LNCAP (cell line): Measurements from ENCODE around the gene ABCA8.
A peak's percentile ranks its signal among the peaks of the same experiment; 100 is the strongest.

Source experiments
- TF ChIP-seq, protein P1 (sequence below): fragments of 450-650 bp; IDR thresholded peaks from 2 replicates; pipeline ENCODE4 v1.5.1; 2017; ENCODE audit warnings: mild to moderate bottlenecking

ABCA8 gene

DNA sequence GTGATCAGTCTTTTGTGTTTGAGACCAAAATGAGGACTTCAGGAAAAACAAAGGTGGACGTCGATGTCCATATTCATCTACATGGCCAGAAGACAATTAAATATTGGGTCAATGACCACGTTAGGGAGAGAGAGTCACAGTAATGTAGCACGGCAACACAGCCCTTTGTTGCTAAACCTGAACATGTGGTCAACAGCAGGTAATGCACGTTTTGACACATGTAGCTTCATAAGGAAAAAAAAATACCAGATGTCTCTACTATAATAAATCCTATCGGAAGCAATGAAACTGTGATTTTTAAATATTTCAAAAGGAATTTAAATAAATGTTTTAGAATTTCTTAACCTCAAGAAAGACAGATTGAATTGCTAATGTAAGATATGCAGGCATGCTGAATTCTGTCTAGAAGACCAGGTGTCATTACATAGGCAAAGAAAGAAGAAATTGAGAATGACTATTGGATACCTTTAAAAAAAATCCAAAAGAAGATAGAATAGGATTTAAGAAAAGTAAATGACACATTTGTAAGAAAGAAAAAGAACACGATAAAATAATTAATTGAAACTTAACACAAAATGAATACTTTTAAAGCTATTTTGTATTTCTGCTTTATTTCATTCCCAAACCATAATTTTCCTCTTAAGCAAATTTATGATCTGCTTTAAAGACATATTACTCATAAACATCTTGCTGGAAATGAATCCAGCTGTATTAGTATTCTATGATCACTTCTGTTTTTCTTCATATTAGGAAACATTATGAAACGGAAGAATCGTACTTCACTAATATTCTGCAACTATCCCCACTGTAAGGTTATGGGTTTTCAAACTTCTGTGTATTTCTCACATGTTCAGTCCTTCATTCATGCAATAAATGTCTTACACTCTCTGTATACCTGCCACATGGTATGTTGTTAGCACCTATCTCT is 30.1 kb downstream of the ABCA8 start:
- TF ChIP-seq, protein P1, sequence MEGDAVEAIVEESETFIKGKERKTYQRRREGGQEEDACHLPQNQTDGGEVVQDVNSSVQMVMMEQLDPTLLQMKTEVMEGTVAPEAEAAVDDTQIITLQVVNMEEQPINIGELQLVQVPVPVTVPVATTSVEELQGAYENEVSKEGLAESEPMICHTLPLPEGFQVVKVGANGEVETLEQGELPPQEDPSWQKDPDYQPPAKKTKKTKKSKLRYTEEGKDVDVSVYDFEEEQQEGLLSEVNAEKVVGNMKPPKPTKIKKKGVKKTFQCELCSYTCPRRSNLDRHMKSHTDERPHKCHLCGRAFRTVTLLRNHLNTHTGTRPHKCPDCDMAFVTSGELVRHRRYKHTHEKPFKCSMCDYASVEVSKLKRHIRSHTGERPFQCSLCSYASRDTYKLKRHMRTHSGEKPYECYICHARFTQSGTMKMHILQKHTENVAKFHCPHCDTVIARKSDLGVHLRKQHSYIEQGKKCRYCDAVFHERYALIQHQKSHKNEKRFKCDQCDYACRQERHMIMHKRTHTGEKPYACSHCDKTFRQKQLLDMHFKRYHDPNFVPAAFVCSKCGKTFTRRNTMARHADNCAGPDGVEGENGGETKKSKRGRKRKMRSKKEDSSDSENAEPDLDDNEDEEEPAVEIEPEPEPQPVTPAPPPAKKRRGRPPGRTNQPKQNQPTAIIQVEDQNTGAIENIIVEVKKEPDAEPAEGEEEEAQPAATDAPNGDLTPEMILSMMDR, result no peak

DNA sequence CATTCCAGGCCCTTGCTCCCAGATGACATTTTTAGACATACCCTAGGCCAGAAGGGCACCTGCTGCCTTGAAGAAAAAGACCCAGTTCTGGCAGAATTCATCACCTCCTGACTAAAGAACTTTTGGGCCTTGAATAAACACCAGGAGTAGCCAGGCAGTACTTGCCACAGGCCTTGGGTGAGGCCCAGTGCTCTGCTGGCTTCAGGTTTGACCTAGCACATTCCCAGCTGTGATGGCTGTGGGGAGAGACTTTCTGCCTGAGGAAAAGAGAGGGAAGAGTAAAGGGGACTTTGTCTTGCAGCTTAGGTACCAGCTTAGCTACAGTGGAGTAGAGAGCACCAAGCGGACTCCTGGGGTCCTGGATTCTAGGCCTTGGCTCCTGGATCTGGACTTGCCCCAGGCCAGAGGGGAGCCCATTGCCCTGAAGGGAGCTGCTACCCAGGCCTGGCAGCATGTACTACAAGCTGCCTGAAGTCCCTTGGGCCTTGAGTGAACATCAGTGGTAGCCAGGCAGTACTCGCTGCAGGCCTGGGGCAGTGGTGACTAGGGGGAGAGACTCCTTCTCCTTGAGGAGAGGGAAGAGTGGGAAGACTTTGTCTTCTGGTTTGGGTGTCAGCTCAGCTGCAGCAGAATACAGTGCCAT is 44.3 kb downstream of the ABCA8 start:
- TF ChIP-seq, protein P1, result no peak

DNA sequence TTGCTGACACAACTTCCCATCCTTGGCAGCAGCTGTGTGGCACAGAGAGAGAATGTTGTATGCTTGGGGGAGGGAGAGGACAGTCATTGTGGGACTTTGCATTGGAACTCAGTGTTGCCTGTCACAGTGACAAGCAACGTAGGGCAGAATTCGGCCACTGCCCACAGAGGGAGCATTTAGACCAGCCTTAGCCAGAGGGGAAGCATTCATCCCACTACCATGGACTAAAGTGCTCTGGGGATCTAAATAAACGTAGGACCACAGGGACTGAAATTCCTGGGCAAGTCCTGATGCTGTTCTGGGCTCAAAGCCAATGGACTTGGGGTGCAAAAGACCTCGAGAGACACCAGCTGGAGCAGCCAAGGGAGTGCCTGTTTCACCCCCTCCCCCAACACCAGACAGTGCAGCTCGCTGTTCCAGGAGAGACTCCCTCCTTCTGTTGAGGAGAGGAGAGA is 44.9 kb downstream of the ABCA8 start:
- TF ChIP-seq, protein P1, result no peak

DNA sequence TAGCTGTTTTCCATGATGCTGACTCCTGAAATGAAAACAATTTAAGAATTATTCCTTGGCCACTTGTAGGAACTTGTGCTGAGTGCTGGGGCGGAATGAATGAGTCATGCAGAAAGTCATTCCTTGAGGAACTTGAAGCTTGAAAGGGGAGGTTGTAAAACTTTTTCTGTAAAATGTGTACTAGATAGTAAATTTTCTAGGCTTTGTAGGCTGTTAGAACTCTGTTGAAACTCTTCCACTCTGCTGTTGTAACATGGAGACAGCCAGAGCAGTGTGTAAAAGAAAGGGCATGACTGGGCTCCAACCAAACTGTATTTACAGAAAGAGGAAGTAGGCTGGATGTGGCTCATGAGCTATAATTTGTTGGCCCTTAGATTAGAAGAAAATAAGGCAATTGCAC is 46.1 kb downstream of the ABCA8 start:
- TF ChIP-seq, protein P1, result no peak

DNA sequence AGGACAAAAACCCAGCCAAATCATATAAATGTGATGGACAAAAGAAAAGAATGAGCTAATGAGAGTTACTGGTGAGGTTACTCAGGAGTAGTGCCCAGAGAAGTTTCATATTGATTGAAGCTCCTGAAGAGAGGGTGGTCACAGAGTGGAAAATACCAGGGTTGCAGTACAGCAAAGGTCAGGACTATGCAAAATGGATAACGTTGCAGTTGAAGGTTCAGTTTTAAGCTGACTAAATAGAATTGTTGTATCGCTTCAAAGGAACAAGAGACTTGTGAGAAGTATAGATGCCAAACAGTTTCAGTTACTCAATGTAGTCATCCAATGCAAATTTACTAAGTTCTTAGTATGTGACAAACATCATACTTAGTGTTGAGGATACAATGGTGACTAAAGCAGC is 47.1 kb downstream of the ABCA8 start:
- TF ChIP-seq, protein P1, result no peak

DNA sequence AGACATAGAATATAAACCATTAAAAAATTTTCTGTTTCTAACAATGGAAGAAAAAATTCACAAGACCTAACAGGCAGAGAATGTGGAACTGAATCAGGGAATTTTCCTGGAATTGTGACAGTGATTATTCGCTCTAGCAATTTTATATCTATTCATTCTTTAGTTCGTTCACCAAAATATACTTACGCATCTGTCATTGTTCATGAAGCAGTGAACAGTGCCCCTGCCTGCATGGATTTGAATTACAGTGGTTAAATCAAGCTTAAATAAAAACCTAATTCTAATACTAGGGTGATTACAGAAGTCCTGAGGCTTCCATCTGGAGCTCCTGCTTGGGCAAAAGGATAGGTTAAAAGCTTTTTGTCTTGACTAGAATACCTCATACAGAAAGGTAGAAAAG is 48.6 kb downstream of the ABCA8 start:
- TF ChIP-seq, protein P1, result peak; percentile 46

DNA sequence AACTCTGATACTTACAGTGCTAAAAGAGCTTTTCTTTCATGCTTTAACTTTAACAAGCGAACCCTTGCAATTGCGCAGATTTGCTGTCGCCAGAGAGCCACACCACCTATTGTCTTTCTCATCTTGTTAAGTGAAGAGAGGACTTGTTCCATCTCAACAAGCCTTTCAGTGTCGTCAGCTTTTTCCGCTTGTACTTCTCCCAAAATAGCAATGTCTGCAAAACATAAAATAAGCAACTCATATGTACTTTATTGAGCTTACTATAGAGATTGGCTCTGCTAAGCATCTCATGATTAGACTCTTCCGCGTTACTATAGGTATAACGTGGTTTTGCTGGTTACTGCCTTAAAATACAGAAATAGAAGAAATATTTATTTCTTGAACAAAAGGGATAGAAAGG is 51.9 kb downstream of the ABCA8 start:
- TF ChIP-seq, protein P1, result no peak
